Dermis microvascular lymphatic vessel endothelial cell (primary cell): ENCODE results near the gene UNC5CL. TPM values are rescaled to one million over a fixed set of nuclear protein-coding genes. Genes with fewer than 3 reads are reported as not detected.

Source experiments
- DNase-seq, 2 donors: peaks; one replicate each; pipeline versions ENCODE4 v3.0.0 to v3.0.0-alpha.2; 2010; ENCODE audit warnings: low read depth in 2 of 2
- total RNA-seq: library from RNA; depleted of rRNA; stranded (reverse); fragments of >200 nt; gene quantifications from 2 replicates; pipeline ENCODE4 v1.2.1, GENCODE V29; 2014

Gene UNC5CL
- under 0.01 and 0.13 TPM in 2 replicates for total RNA-seq

- peak in 1 of 2 donors; percentile 37 for DNase-seq
These were observed at the start of gene UNC5CL for GRCh38 chr6:41039060-41039998. TSS of gene UNC5CL (minus strand) at chr6:41039221. CDS start at chr6:41035074, 4,147 bp downstream.

- no peak for DNase-seq
These were observed 49.4 kb upstream of the UNC5CL start for GRCh38 chr6:41088451-41088850.

GRCh38 chr6:41085182-41085581, 46.2 kb upstream of the UNC5CL start:
- DNase-seq, result no peak

GRCh38 chr6:41083072-41083471, 44.1 kb upstream of the UNC5CL start:
- no peak for DNase-seq

DNA sequence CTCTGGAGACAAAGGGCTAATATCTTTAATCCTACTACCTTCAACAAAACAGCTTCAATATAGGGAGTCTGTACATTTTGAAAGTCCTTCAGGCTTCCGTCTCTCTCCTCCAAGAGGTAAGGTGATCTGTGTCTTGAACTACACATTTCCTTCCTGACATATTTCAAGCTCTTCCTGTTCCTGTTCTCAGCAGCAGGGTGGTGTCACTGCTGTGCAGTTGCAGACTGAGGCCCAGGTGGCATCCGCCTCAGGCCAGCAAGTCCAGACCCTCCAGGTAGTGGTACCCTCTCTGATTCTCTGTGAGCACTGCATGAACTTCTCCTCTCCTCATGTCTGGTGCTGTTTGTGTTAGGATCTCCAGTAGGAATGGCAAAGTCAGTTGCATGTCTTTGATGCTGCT, 41.6 kb upstream of the UNC5CL start:
- no peak for DNase-seq

GRCh38 chr6:41079080-41079479, 40.1 kb upstream of the UNC5CL start:
- DNase-seq, result no peak

- no peak for DNase-seq
These were observed 39.1 kb upstream of the UNC5CL start for GRCh38 chr6:41078101-41078500.

DNA sequence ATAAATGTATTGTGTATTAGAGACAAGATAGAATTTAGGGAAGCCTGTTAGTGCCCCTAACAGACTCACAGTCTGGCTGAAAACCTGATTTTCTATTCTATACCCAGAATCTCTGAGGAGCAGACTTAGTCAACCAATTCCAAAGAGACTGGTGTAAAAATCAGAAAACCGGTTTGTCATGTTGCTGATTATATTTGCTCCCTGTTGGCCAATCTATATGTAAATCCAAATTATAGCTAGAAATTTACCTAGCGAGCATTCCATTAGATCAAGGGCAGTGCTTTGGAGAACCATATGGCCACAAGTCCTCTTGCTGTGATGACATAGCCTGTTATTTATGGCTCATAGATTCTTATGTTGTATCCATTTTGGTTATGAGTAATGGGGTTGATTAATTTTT, 38.5 kb upstream of the UNC5CL start:
- DNase-seq, result no peak

DNA sequence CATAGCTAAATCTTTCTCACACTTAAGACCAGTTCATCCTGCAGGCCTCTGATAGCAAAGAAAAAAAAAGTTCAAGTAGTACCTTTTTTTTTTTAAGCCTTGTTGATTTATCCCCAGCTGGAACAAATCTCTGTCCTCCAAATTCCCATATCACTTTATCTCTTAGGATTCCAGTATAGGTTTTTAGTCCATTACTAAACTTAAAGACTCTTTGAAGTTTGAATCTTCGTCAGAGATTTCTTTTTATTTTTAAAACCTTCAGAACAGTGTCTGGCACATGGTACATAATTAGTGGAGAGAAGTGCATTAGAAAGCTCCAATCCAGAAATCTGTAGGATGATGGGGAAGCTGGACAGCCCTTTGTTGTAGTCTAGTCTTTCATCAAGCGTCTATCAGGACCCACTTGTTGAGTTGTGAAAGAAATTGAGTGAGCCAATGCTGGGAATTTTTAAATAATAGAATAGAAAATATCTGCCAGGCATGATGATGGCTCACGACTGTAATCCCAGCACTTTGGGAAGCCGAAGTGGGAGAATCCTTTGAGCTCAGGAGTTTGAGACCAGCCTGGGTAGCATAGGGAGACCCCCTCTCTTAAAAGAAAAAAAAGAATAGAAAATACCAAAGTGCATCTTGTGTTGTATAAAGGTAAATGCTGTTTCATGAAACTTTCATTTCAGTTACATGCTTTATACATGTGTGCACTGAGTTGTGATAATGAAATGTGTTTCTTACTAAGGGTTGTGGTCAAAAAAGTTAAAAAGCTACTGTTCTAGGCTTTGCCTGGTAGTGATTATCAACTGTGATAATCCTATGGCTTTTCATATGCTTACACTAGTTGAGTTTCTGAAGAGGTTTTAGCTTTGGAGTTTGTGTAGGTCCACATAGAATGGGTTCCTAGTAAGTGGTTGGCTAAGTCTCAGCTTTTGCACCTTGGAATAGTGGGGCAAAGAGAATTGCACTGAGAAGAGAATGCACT, 36.9 kb upstream of the UNC5CL start:
- no peak for DNase-seq

DNA sequence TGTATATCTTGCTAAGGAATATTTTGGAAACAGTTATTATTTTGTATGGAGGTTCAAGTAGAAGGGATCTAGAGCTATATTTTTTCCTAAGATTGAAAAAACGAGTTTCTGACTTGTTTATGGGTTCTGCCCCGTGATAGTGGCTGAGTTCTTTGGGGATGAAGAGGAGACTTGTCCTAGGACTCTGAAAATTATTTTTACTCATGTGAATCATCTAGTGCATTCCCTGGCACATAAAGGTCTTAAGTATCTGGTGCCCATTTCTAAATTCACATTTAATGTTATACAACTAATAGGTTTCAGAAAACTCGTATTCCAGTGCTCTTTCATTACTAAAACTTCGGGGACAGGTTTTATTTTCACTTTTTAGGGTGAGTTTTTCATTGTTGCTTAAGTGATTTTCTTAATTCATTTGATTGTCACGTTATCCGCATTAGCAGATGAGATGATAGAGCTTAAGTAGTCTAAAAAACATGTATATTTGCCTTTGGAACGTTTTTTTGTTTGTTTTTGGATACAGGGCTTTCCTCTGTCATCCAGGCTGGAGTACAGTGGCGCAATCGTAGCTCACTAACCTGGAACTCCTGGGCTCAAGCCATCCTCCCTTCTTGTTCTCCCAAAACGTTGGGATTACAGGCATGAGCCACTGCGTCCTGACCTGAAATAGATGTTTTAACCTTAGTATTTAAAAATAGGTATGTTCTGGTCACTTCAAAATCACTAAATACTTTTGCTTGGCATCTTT, 35.8 kb upstream of the UNC5CL start:
- DNase-seq, result no peak

- peak in 1 of 2 donors; percentile 24 for DNase-seq
These were observed 35.1 kb upstream of the UNC5CL start for GRCh38 chr6:41073968-41074691.

- DNase-seq, result peak; percentile 62 to 91
These were observed 34.4 kb upstream of the UNC5CL start for GRCh38 chr6:41073203-41073967.

DNA sequence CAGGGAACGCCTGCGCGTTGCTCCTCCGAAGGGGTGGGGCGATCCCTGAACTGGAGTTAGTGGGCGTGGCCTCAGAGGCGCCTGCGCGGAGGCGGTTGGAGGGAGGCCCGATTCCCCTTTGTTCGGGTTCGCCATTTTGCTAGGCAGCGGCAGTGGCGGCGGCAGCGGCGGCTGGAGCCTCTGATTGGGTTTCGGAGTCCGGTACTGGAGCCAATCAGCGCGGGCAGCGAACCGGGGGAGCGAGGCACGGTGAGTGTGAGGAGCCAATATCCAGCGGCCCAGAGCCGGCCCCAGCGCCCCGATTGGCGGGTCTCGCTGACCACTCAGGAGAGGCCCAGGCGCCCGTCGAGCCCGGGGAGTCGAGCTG, 33.8 kb upstream of the UNC5CL start, which contains the start of gene NFYA:
NFYA (plus strand) TSS at position 139 of the 367 bp plus-strand sequence. CDS start 6,116 bp downstream, outside the sequence.
- DNase-seq, result peak in 1 of 2 donors; percentile 99

GRCh38 chr6:41071923-41072835, 33.2 kb upstream of the UNC5CL start, which contains the start of gene OARD1:
TSS of gene OARD1 (minus strand) at chr6:41072356. CDS start at chr6:41071634, 722 bp downstream.
- peak; percentile 99 to 100 for DNase-seq

DNA sequence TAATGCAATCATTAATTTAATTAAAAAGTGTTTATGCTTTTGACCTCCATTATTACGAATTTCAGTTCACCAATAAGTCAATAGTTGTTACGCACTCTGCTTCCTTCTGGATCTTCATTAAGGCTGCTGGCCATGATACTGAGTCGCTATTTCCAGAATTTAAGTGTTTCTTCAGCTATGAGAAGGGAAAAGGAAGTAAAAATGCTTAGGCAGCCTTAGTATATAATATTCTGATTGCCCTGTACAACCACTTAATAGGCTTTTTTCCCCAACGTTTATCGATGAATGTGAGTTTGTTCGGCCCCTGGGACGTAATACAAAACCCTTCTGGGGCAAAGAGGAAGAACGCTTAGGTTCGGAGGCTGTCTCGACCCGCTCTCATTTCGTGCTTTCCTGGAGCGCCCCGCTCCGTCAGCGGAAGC, 32.5 kb upstream of the UNC5CL start:
- DNase-seq, result peak in 1 of 2 donors; percentile 30

GRCh38 chr6:41066867-41067304, 27.9 kb upstream of the UNC5CL start:
- DNase-seq, result peak; percentile 79 to 85

DNA sequence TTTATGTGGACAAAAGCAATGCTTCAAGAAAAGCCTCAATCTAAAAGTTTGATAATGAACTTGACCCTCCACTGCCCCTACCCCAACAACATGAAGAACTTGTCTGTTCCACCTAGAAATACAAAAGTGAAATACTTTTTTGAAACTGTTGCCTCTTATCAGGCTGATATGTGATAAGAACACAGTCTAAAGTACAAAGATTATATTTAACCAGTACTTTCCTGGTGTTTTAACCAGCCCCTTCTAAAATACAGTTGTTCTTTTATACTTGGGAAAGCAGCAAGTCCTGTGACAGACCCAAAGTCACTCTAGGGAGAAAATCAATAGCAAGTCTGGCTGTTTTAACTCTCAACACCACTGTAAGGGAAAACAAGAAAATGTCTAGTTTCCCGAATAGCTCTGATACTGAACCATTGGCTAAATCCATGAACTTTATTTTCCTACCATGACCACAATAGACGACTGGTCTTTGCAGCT, 26.6 kb upstream of the UNC5CL start:
- DNase-seq, result no peak

DNA sequence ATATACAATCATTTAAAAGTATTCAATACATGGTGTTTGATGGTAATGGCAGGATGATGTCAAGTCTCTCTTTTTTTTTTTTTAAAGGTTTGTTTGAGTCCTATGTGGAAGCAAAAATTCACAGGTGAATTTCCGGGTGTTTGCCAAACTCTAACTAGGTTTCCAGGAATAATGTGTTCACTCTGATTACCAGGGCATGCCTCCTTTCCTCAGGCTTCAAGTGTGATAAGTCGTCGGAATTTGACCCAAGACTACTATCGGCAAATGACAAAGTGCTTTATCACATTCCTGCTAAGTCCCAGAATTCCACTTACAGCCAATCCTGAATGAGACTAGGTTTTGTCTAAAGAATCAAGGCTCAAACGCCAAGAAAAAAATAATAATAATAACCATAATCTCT, 25.8 kb upstream of the UNC5CL start:
- DNase-seq, result no peak
